Islet precursor cell (in vitro differentiated cells): ENCODE results near the gene GJC2.
A peak's percentile ranks its signal among the peaks of the same experiment; 100 is the strongest.

Experiments used
- DNase-seq: peaks from one replicate; pipeline ENCODE4 v3.0.0-alpha.2; 2018

The GJC2 gene

GRCh38 chr1:228146417-228147150 is 3.1 kb upstream of the GJC2 start:
- no peak for DNase-seq

DNA sequence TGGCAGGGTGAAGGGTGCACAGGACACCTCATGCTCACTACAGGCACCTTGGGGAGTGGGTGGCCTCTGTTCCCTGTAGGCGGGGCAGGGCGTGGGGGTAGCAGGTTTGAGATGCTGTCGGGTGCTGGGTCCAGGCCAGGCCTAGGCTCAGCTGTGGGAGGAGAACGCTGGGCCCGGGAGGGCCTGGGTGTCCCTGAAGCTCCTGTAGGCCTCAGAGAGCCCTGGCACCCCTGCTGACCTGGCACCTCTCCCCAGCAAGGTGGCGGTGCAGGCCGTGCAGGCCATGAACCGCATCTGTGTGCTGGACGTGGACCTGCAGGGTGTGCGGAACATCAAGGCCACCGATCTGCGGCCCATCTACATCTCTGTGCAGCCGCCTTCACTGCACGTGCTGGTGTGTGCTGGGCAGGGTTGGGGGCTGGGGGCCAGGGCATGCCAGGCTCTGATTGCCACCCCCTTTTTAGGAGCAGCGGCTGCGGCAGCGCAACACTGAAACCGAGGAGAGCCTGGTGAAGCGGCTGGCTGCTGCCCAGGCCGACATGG is 2.5 kb upstream of the GJC2 start:
- DNase-seq, result no peak

DNA sequence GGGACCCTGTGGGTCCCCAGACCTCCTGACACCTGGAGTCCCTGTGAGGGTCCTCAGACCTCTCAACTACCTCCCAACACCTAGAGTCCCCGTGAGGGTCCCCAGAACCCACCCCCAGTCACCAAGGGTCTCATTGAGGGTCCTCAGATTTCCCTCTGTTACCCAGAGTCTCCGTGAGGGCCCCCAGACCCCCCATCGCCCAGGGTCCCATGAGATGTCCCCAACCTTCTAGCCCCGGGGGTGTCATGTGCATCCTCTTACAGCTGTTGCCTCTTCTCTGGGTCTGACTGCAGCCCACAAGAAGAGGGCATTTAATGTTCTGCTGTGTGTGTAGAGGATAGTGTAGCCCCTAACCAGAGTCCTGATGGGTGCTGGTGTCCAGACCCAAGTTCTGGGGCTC is 2.0 kb upstream of the GJC2 start:
- DNase-seq, result no peak

GRCh38 chr1:228148196-228148861 is 1.4 kb upstream of the GJC2 start:
- DNase-seq, result no peak

DNA sequence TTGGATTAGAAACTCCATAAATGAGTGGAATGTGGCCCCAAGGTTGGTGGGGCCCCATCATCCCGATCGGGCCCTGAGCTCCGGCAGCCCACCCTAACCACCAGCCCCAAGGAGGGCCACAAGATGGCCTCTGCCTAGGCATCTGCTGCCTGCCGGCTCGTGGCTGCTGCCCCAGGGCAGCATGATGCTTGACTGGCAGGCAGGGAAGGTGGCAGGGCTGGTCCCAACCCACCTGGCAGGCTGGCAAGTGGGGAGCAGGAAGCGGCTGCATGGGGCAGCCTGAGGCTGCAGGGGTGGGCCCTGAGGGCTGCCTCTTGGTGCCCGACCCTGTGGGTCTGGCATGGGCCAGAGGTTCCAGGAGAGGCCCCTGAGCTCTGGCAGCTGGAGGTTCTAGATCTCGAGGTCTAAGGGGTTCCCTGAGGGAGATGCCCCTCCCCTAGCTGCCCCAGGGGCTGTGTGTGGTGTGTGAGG is 760 bp upstream of the GJC2 start:
- no peak for DNase-seq

GRCh38 chr1:228150120-228150460 is 360 bp downstream of the GJC2 start:
- DNase-seq, result no peak

DNA sequence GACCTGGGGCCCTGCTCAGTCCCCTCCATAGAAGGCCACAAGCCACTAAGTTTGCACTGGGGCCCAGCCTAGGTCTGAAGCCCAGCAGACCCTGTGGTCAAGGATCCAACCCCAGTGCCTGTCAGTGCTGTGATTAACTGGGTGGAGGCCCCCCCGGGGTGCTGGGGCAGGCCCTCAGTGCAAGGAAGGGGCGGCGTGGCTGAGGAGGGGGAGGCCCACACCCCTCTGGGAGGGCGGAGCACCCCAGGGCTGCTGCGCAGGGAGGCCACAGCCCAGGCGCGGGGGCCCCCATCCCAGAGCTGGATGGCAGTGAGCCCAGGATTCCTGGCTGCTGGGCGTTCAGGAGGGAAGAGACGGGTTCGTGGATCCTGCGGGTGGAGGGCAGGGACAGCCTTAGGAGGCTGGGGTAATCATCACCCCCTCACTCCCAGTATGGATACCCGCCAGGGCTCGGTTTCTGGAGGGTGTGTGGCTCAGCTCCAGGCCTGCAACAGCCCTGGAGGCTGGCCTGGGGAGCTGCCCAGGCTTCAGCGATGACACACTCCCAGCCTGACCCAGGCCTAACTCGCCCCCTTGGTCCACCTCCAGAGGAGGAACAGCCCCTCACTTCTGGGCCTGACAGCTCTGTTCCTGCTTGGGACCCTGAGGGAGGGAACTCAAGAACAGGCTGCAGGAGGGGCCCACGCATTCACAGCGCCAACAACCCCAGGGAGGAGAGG is 890 bp downstream of the GJC2 start:
- peak; percentile 49 for DNase-seq

DNA sequence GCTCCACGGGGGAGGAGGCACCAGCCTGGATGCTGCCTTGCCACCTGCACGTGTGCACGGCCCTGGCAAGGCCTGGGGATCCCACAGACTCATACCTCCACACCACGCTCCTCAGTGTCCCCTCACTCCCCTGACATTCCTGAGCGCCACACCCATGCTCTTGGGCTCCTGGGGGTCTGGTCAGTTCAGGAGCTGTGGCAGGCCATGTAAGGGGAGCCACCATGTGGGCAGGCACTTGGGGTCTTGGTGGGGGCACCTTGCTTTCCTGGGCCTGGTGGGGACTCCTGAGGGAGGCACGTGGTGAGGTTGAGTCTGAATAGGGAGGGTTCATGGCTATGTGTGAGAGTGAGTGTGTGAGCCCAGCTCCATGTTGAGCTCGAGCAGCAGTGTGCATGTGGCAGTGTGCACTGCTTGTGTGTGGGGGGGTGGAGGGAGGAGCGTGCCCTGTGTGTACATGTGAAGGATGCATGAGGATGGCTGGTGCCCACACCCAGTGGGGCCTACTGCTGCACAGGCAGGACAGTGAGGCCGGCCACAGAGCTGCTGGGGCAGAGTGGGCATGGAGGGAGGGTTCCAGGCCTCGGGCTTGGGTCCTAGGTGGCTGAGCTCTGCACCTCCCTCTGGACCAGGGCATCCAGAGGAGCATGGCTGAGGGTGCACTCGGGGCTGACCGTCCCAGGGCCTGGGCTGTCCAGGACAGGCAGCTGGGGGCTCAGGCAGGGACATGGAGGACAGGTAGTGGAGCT is 1.6 kb downstream of the GJC2 start:
- DNase-seq, result no peak

GRCh38 chr1:228152097-228152917 is 2.6 kb downstream of the GJC2 start:
- DNase-seq, result no peak

DNA sequence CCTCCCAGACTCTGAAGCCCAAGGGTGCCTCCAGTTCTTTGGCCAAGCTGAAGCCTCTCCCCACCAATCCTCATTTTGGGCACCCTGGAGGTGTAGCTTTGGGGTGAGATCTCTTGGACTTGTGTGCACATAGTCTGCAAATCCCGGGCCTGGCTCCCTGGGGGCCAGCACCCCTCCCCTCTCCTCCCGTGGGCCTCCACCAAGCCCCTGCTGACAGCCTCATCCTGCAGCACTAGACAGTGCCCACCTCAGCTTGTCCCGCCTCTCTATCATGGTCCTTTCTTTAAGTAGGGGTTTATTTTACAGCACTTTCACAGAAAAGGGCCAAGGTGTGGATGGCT is 3.2 kb downstream of the GJC2 start:
- no peak for DNase-seq

DNA sequence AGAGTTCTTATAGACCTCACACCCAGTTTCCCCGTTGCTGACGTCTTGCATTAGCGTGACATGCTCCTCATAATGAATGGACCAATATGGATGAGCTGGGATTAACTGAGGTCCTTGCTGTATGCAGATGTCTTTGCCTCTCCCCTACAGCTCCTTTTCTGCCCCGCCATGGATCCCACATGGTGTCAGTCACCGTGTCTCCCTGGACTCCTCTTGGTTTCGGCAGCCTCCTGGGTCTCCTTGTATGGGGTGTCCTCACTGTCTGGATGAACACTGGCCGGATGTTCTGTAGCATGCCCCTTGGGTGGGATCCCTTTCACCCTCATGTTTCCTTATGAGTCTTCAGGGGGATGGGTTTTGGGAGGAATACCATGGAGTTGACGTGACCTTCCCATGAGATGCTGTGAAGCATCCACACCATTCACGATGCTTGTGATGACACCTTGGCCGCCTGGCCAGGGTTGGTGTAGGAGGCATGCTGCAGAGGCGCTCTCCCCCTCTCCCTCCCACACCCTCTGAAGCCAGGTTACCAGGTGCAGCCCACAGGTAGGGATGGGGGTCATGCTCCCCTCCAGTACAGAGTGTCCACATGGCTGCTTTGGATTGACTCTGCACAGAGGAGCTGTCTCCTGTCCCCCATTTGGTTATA is 4.4 kb downstream of the GJC2 start:
- no peak for DNase-seq

DNA sequence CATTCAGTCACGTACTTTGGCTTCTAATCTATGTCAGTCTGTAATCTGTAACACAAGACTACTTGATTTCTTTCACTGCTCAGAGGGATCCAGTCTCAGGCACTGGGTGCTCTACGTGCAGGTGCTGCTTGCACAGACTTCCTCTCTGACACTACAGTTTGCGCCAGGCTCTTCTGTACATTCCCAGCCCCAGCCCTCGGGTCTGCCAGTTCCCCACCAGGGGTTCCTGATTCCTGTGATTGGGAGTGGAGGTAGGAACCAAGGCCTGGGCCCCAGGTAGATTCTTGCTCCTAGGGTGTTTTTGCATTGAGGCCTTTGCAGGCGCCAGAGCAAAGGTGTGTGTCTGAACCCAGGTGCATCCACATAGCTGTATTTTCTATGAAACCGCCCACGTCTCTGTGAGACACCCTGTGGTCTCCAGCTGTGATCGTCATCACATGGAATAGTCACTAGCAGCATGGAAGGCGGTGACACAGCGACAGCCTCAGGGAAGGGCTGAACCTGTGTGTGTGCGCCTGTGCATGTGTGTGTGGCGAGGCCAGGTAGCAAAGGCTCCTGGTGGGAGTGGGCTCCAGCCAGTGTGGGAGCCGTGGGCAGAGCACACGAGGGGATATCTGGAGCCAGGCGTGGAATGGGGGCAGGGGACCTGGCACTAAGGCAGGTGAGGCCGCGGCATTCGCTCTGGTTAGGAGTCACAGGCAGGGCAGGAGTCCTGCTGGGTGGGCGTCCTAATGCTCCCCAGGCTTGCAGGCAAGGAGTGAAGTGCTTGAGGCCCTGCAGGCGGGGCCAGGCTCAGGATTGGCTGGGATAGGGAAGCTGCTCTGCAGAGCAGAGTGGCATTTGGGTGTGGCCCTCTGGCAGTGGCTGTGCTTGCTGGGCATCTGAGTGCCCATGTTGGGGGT is 5.2 kb downstream of the GJC2 start:
- DNase-seq, result no peak

- no peak for DNase-seq
Observed at GRCh38 chr1:228155596-228156514, 6.1 kb downstream of the GJC2 start.

- no peak for DNase-seq
Observed at GRCh38 chr1:228156515-228156881, 6.8 kb downstream of the GJC2 start.

GRCh38 chr1:228156941-228157728 is 7.4 kb downstream of the GJC2 start:
- DNase-seq, result no peak

DNA sequence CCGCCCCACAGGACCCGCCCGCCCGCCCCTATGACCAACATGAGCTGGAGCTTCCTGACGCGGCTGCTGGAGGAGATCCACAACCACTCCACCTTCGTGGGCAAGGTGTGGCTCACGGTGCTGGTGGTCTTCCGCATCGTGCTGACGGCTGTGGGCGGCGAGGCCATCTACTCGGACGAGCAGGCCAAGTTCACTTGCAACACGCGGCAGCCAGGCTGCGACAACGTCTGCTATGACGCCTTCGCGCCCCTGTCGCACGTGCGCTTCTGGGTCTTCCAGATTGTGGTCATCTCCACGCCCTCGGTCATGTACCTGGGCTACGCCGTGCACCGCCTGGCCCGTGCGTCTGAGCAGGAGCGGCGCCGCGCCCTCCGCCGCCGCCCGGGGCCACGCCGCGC is 8.0 kb downstream of the GJC2 start:
- no peak for DNase-seq

GRCh38 chr1:228158151-228159007 is 8.6 kb downstream of the GJC2 start:
- DNase-seq, result no peak
